Retinal pigment epithelial cell (primary cell): ENCODE results near the gene GATB.

ENCODE experiments used
- DNase-seq: peaks from one replicate; pipeline ENCODE4 v3.0.0-alpha.2; 2010; ENCODE audit warnings: low read depth
- H3K4me3 ChIP-seq: 2 replicates; pipeline ENCODE4 v1.5.1; 2011; ENCODE audit warnings: mild to moderate bottlenecking, low read length, control low read depth, moderate library complexity
- CTCF ChIP-seq: conservative IDR thresholded peaks from 2 replicates; pipeline ENCODE4 v1.5.1; 2011; ENCODE audit warnings: low read depth, low read length, control low read depth, inconsistent platforms

GATB gene

GRCh38 chr4:151624626-151625565, 135.9 kb downstream of the GATB start:
- no peak for DNase-seq
- H3K4me3 ChIP-seq: no peak overlapping the region
- TF ChIP-seq CTCF: no peak
